B cell (primary cell): ENCODE data around the gene DENND2A. TPM values are rescaled to one million over a fixed set of nuclear protein-coding genes. Genes with fewer than 3 reads are reported as not detected.

Source experiments
- ATAC-seq: fragments of 200-7000 bp; cut with Tn5 transposase; one replicate; pipeline ENCODE4 v1.10.0; 2021; ENCODE audit warnings: low read depth, mild to moderate bottlenecking, moderate number of reproducible peaks, moderate library complexity
- CTCF ChIA-PET: fragments of 350-600 bp; sonication (Branson Sonifier 250); formaldehyde crosslinking; loops from one replicate; lab custom pipeline; 2021; ENCODE audit warnings: antibody characterized with exemption, inconsistent platforms; lab: Charles Lee
- POLR2A ChIA-PET: fragments of 350-600 bp; sonication (Branson Sonifier 250); formaldehyde crosslinking; loops from one replicate; lab custom pipeline; 2021; ENCODE audit warnings: antibody characterized with exemption; lab: Charles Lee
- DNase-seq: peaks from one replicate; pipeline ENCODE4 v3.0.0; 2013
- H2AFZ ChIP-seq: 2 replicates; pipeline ENCODE4 v1.6.1; 2012; ENCODE audit warnings: mild to moderate bottlenecking, low read depth, low read length; ENCODE audit not compliant: insufficient read depth, poor library complexity, severe bottlenecking
- H3K27ac ChIP-seq, 2 donors: 1 replicate in 1 of 2; 2 replicates in 1 of 2; pipeline ENCODE4 v1.5.1; 2012 to 2013; ENCODE audit warnings: low read length in 2 of 2, mild to moderate bottlenecking in 2 of 2, moderate library complexity in 1 of 2
- H3K27me3 ChIP-seq, 4 experiments: fragments of 200-600 bp in 1 of 4; sonication (generic) in 1 of 4; replicated peaks in 1 of 4; 1 replicate in 2 of 4; 2 replicates in 2 of 4; pipeline versions ENCODE4 v1.6.1 to v1.7.0; 2013 to 2016; ENCODE audit warnings: low read length in 3 of 4, mild to moderate bottlenecking in 2 of 4, mixed read lengths in 1 of 4, moderate library complexity in 1 of 4; ENCODE audit not compliant: insufficient read depth in 4 of 4, control insufficient read depth in 3 of 4; ENCODE audit errors: control extremely low read depth in 1 of 4
- H3K36me3 ChIP-seq, 2 experiments: replicated peaks in 1 of 2; 1 replicate in 1 of 2; 2 replicates in 1 of 2; pipeline versions ENCODE4 v1.6.1 to v1.7.1; 2013; ENCODE audit warnings: low read length in 1 of 2; ENCODE audit not compliant: insufficient read depth in 2 of 2, control insufficient read depth in 1 of 2; ENCODE audit errors: control extremely low read depth in 1 of 2, extremely low read depth in 1 of 2
- H3K4me1 ChIP-seq, 2 donors: fragments of 200-600 bp in 1 of 2; sonication (generic) in 1 of 2; 1 replicate in 1 of 2; 2 replicates in 1 of 2; pipeline versions ENCODE4 v1.5.1 to v1.6.1; 2013 to 2017; ENCODE audit warnings: low read length in 2 of 2; ENCODE audit not compliant: control insufficient read depth in 2 of 2, insufficient read depth in 2 of 2
- H3K4me2 ChIP-seq: replicated peaks from 2 replicates; pipeline ENCODE3; 2012; ENCODE audit warnings: mild to moderate bottlenecking, low read depth, low read length; ENCODE audit not compliant: poor library complexity, severe bottlenecking
- H3K4me3 ChIP-seq, 5 experiments: fragments of 200-600 bp in 1 of 5; sonication (generic) in 1 of 5; 1 replicate in 3 of 5; 2 replicates in 2 of 5; pipeline versions ENCODE4 v1.5.1 to v1.7.0; 2011 to 2016; ENCODE audit warnings: low read length in 4 of 5, mild to moderate bottlenecking in 4 of 5, low read depth in 2 of 5, control low read depth in 1 of 5, moderate library complexity in 1 of 5; ENCODE audit not compliant: insufficient read depth in 1 of 5; ENCODE audit errors: control extremely low read depth in 1 of 5, extremely low read depth in 1 of 5
- H3K79me2 ChIP-seq: fragments of 200-600 bp; sonication (generic); one replicate; pipeline ENCODE4 v1.6.0; 2016; ENCODE audit warnings: low read length; ENCODE audit not compliant: control insufficient read depth, insufficient read depth
- H3K9ac ChIP-seq: fragments of 200-600 bp; sonication (generic); 2 replicates; pipeline ENCODE4 v1.6.1; 2017; ENCODE audit warnings: mild to moderate bottlenecking, low read length, moderate library complexity
- H3K9me3 ChIP-seq, 3 donors: one replicate each; pipeline versions ENCODE4 v1.6.1 to v1.7.1; 2013; ENCODE audit warnings: low read length in 2 of 3; ENCODE audit not compliant: control insufficient read depth in 2 of 3, insufficient read depth in 1 of 3; ENCODE audit errors: control extremely low read depth in 1 of 3
- H4K20me1 ChIP-seq: 2 replicates; pipeline ENCODE4 v1.6.0; 2012; ENCODE audit warnings: mild to moderate bottlenecking, low read length; ENCODE audit not compliant: insufficient read depth, control insufficient read depth, poor library complexity, severe bottlenecking
- H3K27ac Mint-ChIP-seq: one replicate; pipeline ENCODE4 v1.8.0; 2021; ENCODE audit warnings: mixed read lengths
- H3K27me3 Mint-ChIP-seq: one replicate; pipeline ENCODE4 v1.8.0; 2021; ENCODE audit warnings: mixed read lengths
- H3K4me1 Mint-ChIP-seq: one replicate; pipeline ENCODE4 v1.8.0; 2021; ENCODE audit warnings: mixed read lengths
- H3K4me3 Mint-ChIP-seq: one replicate; pipeline ENCODE4 v1.8.0; 2021; ENCODE audit warnings: mixed read lengths
- H3K9me3 Mint-ChIP-seq: one replicate; pipeline ENCODE4 v1.8.0; 2022; ENCODE audit warnings: mixed read lengths; ENCODE audit not compliant: insufficient read depth
- CTCF ChIP-seq: fragments of 200-600 bp; IDR thresholded peaks from one replicate; pipeline ENCODE4 v1.8.0; 2022; ENCODE audit warnings: antibody characterized with exemption, mild to moderate bottlenecking
- EZH2 ChIP-seq: IDR thresholded peaks from 2 replicates; pipeline ENCODE4 v1.6.1; 2012; ENCODE audit warnings: borderline replicate concordance, low read depth, mild to moderate bottlenecking, moderate library complexity, low read length; ENCODE audit not compliant: insufficient read depth, poor library complexity, severe bottlenecking
- WGBS: methylation state at CpG from one replicate; pipeline ENCODE4 v1.1.5; 2013; ENCODE audit warnings: missing lambda C conversion rate; ENCODE audit not compliant: insufficient coverage; 5-methylcytosine and 5-hydroxymethylcytosine counted together
- intact Hi-C: fragments of 100-400 bp; cut with micrococcal nuclease; formaldehyde crosslinking; loops from one replicate; pipeline ENCODE4 v1.10.0; 2022
- polyA plus RNA-seq: library from polyadenylated mRNA; depleted of rRNA; stranded (reverse); fragments of >200 nt; gene quantifications from 2 replicates; pipeline ENCODE4 v1.2.3, GENCODE V29; 2012
- total RNA-seq, 2 donors: library from RNA; stranded (reverse); fragments of 120-200 nt in 1 of 2; gene quantifications; 1 replicate in 1 of 2; 2 replicates in 1 of 2; pipeline versions ENCODE4 v1.2.3 to v1.2.4, GENCODE V29; 2013 to 2022

DENND2A gene
- total and polyA plus RNA-seq, 2 donors (not counting 1 experiment from before 2014, with no cell fraction given), result 0.31 TPM; not detected in 1

- no peak for ATAC-seq
- peaks cover 2% of the 10 kb centered on the region for H3K27me3 Mint-ChIP-seq
Observed at GRCh38 chr7:140654109-140654387, 13.4 kb upstream of the DENND2A start.

More at GRCh38 chr7:140654109-140654387, 13.4 kb upstream of the DENND2A start:
- DNase-seq, result no peak
- Histone ChIP-seq H3K4me2 (no peak overlapping the region), H4K20me1 (no peaks in the 10 kb centered on the region), H3K4me3 (no peak overlapping the region), H3K27me3 (peaks cover 0 to 4% (median 0%) of the 10 kb centered on the region in 4 experiments), H3K79me2 (no peaks in the 10 kb centered on the region), H3K36me3 (no peaks in the 10 kb centered on the region), H2AFZ (no peak overlapping the region), H3K27ac (no peak overlapping the region), H3K9me3 (no peaks in the 10 kb centered on the region), H3K4me1 (peaks cover 15 to 19% of the 10 kb centered on the region in 2 donors), H3K9ac (no peak overlapping the region)
- Mint-ChIP-seq H3K4me3 (no peak overlapping the region), H3K27ac (no peak overlapping the region), H3K9me3 (no peaks in the 10 kb centered on the region), H3K4me1 (peaks cover 22% of the 10 kb centered on the region)
- POLR2A ChIA-PET, result interaction anchor here (1.0 kb wide), 1 partner anchor 177 kb away, joined by 9 read pairs; no protein-coding TSS in a partner anchor
- WGBS, result no CpG with 5 or more reads among the region's 2 CpGs
- CTCF ChIA-PET, result interaction anchor here (0.6 to 3.2 kb wide), 19 partner anchors 11 to 184 kb away, joined by 3 to 70 read pairs (median 4); partner anchors contain the start of gene ADCK2
- intact Hi-C loops, result no loop called here
- TF ChIP-seq EZH2, result no peak
- TF ChIP-seq CTCF, result no peak
